Right atrium auricular region (tissue), 2 donors: Measurements from ENCODE around the gene KIF19. TPM values are rescaled to one million over a fixed set of nuclear protein-coding genes. Genes with fewer than 3 reads are reported as not detected.
A peak's percentile ranks its signal among the peaks of the same experiment; 100 is the strongest.

Experiments used
- DNase-seq: peaks from one replicate; pipeline ENCODE4 v3.0.0-alpha.2; 2019; ENCODE audit warnings: low spot score
- H3K27ac ChIP-seq, 2 donors: fragments of 200-600 bp; sonication (generic); 1 replicate in 1 of 2; 2 replicates in 1 of 2; pipeline ENCODE4 v1.5.1; 2016 to 2019
- H3K27me3 ChIP-seq, 2 donors: fragments of 200-600 bp; sonication (generic); one replicate each; pipeline versions ENCODE4 v1.5.1 to v1.6.0; 2017 to 2019
- H3K36me3 ChIP-seq: fragments of 200-600 bp; sonication (generic); one replicate; pipeline ENCODE4 v1.5.1; 2016
- H3K4me1 ChIP-seq, 2 donors: fragments of 200-600 bp; sonication (generic); one replicate each; pipeline versions ENCODE4 v1.5.1 to v1.6.0; 2017 to 2019
- H3K4me3 ChIP-seq, 2 donors: fragments of 200-600 bp; sonication (generic); 1 replicate in 1 of 2; 2 replicates in 1 of 2; pipeline ENCODE4 v1.5.1; 2017 to 2019; ENCODE audit warnings: mild to moderate bottlenecking in 1 of 2, moderate library complexity in 1 of 2
- H3K9me3 ChIP-seq, 2 donors: fragments of 200-600 bp; sonication (generic); one replicate each; pipeline ENCODE4 v1.5.1; 2019
- total RNA-seq, 2 donors: library from RNA; depleted of rRNA; stranded (reverse); fragments of >200 nt; gene quantifications; one replicate each; pipeline ENCODE4 v1.1.0, GENCODE V29; 2016
- TF ChIP-seq, protein P1 (sequence below), 2 donors: fragments of 200-600 bp; sonication (generic); IDR thresholded peaks; one replicate each; pipeline ENCODE4 v1.5.1; 2019; ENCODE audit warnings: antibody characterized with exemption in 2 of 2

Gene KIF19
- total RNA-seq, 2 donors from 2014 or later: 0.30 TPM; not detected in 1

DNA sequence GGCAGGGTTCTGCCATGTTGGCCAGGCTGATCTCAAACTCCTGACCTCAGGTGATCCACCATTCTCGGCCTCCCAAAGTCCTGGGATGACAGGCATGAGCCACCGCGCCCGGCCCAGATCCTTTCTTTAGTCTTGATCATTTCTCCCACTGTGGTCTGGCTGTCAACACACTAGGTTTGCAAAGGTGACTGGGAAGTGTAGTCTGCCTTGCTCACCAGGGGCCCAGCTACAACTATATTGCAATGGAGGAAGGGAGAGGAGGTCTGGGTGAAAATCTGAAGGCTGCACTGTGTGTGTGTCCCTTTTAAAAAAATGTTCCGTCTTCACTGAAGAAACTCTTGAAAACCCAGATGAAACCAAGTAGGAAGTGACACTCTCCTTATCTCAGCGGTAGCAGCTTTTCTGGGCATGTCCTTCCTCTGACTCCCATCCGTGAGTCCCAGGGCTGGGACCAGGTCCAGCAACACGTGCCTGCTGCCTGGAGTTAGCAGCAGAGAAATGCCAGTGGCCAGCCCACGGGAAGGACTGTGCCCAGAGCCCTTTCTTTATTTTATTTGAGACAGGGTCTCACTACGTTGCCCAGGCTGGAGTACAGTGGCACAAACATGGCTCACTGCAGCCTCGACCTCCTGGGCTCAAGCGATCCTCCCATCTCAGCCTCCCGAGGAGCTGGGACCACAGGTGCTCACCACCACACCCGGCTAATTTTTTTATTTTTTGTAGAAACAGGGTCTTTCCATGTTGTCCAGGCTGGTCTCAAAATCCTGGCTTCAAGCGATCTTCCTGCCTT, 17.8 kb upstream of the KIF19 start:
- peaks cover 0 to 5% of the 10 kb centered on the region in 2 donors for H3K4me1 ChIP-seq
- no peak overlapping the region for H3K4me3 ChIP-seq
- DNase-seq: no peak
- no peaks in the 10 kb centered on the region for H3K27me3 ChIP-seq
- no peaks in the 10 kb centered on the region for H3K9me3 ChIP-seq
- H3K36me3 ChIP-seq: no peaks in the 10 kb centered on the region
- H3K27ac ChIP-seq: peak overlapping the region; percentile 53 to 65
- TF ChIP-seq, protein P1, sequence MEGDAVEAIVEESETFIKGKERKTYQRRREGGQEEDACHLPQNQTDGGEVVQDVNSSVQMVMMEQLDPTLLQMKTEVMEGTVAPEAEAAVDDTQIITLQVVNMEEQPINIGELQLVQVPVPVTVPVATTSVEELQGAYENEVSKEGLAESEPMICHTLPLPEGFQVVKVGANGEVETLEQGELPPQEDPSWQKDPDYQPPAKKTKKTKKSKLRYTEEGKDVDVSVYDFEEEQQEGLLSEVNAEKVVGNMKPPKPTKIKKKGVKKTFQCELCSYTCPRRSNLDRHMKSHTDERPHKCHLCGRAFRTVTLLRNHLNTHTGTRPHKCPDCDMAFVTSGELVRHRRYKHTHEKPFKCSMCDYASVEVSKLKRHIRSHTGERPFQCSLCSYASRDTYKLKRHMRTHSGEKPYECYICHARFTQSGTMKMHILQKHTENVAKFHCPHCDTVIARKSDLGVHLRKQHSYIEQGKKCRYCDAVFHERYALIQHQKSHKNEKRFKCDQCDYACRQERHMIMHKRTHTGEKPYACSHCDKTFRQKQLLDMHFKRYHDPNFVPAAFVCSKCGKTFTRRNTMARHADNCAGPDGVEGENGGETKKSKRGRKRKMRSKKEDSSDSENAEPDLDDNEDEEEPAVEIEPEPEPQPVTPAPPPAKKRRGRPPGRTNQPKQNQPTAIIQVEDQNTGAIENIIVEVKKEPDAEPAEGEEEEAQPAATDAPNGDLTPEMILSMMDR (IDR thresholded peaks at IDR 0.05): no peak

DNA sequence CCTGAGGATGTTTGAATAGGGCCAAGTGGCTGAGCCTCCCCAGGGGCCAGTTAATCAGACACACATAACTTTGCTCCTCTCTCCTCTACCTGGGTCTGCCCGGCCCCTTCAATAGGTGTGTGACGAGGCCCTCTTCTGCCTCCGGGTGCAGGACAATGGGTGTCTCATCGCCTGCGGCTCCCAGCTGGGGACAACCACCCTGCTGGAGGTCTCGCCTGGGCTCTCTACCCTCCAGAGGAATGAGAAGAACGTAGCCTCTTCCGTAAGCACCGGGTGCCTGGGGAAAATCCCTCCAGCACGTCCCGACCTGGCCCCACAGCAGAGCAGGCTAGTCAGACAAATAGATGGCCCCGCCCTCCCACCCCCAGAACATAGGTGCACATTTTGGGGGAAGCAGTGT, 16.1 kb upstream of the KIF19 start:
- Histone ChIP-seq H3K4me3 (no peak overlapping the region), H3K4me1 (peaks cover 0 to 5% of the 10 kb centered on the region in 2 donors), H3K27ac (no peak overlapping the region), H3K27me3 (no peaks in the 10 kb centered on the region), H3K36me3 (no peaks in the 10 kb centered on the region), H3K9me3 (no peaks in the 10 kb centered on the region)
- TF ChIP-seq, protein P1 (IDR thresholded peaks at IDR 0.05): no peak
- no peak for DNase-seq

DNA sequence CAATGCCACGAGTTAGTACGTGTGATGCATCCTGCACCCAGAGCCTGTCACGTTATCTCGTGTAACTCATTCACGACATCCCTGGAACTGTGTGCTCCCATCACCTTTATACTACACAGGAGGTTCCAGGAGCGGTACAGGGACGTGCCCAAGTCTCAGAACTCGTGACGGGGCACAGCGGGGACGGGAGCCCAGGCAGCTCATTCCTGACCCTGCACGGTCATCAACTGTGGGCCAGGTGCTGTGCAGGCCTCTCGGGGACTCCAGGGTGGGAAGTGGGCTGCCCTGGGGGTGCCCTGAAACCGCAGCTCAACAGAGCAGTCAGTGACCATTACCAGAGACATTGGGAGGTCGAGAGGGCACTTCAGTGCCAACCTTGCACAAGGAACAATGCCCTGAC, 11.1 kb upstream of the KIF19 start:
- H3K4me1 ChIP-seq: no peaks in the 10 kb centered on the region
- no peaks in the 10 kb centered on the region for H3K36me3 ChIP-seq
- no peaks in the 10 kb centered on the region for H3K27me3 ChIP-seq
- H3K9me3 ChIP-seq: no peaks in the 10 kb centered on the region
- no peak overlapping the region for H3K4me3 ChIP-seq
- no peak overlapping the region for H3K27ac ChIP-seq
- TF ChIP-seq, protein P1 (IDR thresholded peaks at IDR 0.05): no peak
- no peak for DNase-seq

DNA sequence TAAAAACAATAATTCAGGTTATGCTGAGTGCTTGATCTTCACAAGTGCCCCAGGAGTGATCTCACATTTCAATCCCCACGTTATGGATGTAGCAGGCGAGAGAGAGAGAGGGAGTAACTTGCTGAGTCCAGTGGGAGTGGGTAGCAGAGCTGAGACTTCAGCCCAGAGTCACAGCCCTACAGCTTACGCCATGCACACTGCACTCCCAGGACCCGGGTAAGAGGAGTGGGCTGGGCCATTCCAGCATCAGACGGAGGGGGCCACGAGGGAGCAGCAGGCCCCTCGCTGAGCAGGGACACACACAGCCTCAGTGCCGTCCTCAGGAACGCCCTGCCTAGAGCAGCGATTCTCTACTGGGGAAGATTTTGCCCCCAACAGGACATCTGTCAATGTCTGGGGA, 9.8 kb upstream of the KIF19 start:
- TF ChIP-seq, protein P1 (IDR thresholded peaks at IDR 0.05): no peak
- H3K9me3 ChIP-seq: no peaks in the 10 kb centered on the region
- H3K27me3 ChIP-seq: no peaks in the 10 kb centered on the region
- H3K36me3 ChIP-seq: no peaks in the 10 kb centered on the region
- DNase-seq: no peak
- H3K27ac ChIP-seq: no peak overlapping the region
- no peaks in the 10 kb centered on the region for H3K4me1 ChIP-seq
- H3K4me3 ChIP-seq: no peak overlapping the region

DNA sequence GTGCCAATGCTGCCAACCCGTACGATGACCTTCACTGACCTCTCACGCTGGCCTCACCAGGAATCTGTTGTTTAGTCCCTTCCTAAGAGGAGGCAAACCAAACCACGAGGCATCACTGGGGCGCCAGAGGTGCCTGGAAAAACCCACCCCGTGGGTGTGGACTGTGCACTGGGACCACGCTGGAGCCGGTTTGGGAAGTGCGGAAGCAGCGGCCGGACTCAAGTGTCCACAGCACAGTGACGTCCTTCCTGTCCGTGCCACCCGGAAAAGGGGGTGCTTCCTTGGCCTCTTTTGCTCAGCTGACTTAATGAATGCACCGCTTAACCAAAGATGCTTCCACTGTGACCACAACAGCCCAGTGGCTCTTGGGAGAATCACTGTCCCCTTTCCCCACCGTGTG, 9.0 kb upstream of the KIF19 start:
- no peaks in the 10 kb centered on the region for H3K4me1 ChIP-seq
- H3K27me3 ChIP-seq: no peaks in the 10 kb centered on the region
- H3K4me3 ChIP-seq: no peak overlapping the region
- no peak overlapping the region for H3K27ac ChIP-seq
- no peak for DNase-seq
- no peaks in the 10 kb centered on the region for H3K36me3 ChIP-seq
- TF ChIP-seq, protein P1 (IDR thresholded peaks at IDR 0.05): no peak
- H3K9me3 ChIP-seq: no peaks in the 10 kb centered on the region

DNA sequence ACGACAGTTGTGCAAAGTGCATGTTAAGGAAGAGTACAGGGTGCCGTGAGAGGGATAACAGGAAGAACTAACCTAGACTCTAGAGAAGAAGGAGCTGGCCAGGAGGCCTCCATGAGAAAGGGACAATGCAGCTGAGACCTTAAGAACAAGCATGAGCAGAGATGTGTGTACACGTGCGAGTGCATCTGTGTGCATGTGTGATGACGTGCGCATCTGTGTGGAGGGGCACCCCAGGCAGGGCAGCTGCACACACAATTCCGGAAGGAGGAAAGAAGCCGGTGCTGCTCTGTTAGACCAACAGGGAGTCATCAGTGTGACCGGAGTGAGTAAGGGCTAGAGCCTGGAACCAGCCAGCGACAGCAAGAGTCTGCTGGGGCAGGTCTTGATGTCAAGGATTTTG, 7.6 kb upstream of the KIF19 start:
- no peaks in the 10 kb centered on the region for H3K4me1 ChIP-seq
- no peak for DNase-seq
- no peaks in the 10 kb centered on the region for H3K36me3 ChIP-seq
- TF ChIP-seq, protein P1 (IDR thresholded peaks at IDR 0.05): no peak
- H3K4me3 ChIP-seq: no peak overlapping the region
- no peaks in the 10 kb centered on the region for H3K9me3 ChIP-seq
- H3K27ac ChIP-seq: no peak overlapping the region
- H3K27me3 ChIP-seq: no peaks in the 10 kb centered on the region
